Measurements from ENCODE around the gene SLC12A1. TPM values are rescaled to one million over a fixed set of nuclear protein-coding genes. Genes with fewer than 3 reads are reported as not detected.

Gene SLC12A1
- total RNA-seq, 1 donor from 2014 or later, result not detected

Other genes with a start within 250 kb of the SLC12A1 start
- gene SLC24A5, start 85.3 kb upstream of the SLC12A1 start, total RNA-seq, result not detected
- 0.56 TPM for gene MYEF2, start 28.0 kb upstream of the SLC12A1 start, total RNA-seq
- not detected for gene CTXN2, start 14.6 kb upstream of the SLC12A1 start, total RNA-seq
- 68.7 TPM for gene DUT, start 125.1 kb downstream of the SLC12A1 start, total RNA-seq

All from esophagus mucosa (tissue), 1 donor.